Measurements from ENCODE around the gene PTPRO. TPM values are rescaled to one million over a fixed set of nuclear protein-coding genes. Genes with fewer than 3 reads are reported as not detected.

The PTPRO gene
- total and polyA plus RNA-seq, 10 of the 15 experiments (the other 5 are each of a cell fraction or from before 2014, with no cell fraction given): 1.2 to 5.3 (median 3.5) TPM

GRCh38 chr12:15596174-15596573 lies 273.9 kb downstream of the PTPRO start (continued):
- TF ChIP-seq, protein P1, sequence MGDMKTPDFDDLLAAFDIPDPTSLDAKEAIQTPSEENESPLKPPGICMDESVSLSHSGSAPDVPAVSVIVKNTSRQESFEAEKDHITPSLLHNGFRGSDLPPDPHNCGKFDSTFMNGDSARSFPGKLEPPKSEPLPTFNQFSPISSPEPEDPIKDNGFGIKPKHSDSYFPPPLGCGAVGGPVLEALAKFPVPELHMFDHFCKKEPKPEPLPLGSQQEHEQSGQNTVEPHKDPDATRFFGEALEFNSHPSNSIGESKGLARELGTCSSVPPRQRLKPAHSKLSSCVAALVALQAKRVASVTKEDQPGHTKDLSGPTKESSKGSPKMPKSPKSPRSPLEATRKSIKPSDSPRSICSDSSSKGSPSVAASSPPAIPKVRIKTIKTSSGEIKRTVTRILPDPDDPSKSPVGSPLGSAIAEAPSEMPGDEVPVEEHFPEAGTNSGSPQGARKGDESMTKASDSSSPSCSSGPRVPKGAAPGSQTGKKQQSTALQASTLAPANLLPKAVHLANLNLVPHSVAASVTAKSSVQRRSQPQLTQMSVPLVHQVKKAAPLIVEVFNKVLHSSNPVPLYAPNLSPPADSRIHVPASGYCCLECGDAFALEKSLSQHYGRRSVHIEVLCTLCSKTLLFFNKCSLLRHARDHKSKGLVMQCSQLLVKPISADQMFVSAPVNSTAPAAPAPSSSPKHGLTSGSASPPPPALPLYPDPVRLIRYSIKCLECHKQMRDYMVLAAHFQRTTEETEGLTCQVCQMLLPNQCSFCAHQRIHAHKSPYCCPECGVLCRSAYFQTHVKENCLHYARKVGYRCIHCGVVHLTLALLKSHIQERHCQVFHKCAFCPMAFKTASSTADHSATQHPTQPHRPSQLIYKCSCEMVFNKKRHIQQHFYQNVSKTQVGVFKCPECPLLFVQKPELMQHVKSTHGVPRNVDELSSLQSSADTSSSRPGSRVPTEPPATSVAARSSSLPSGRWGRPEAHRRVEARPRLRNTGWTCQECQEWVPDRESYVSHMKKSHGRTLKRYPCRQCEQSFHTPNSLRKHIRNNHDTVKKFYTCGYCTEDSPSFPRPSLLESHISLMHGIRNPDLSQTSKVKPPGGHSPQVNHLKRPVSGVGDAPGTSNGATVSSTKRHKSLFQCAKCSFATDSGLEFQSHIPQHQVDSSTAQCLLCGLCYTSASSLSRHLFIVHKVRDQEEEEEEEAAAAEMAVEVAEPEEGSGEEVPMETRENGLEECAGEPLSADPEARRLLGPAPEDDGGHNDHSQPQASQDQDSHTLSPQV (IDR thresholded peaks at IDR 0.05): no peak
- no peak for TF ChIP-seq IRF4 (IDR thresholded peaks at IDR 0.05; ENCODE audit: low read depth, low read length)

GRCh38 chr12:15597125-15597830 lies 275.0 kb downstream of the PTPRO start:
- no peak for FAIRE-seq

More at GRCh38 chr12:15597125-15597830, 275.0 kb downstream of the PTPRO start:
- H2AFZ ChIP-seq (ENCODE audit: control insufficient read depth, low read depth, low read length): no peak overlapping the region
- H3K79me2 ChIP-seq (ENCODE audit: control insufficient read depth, insufficient read depth, low read length): no peaks in the 10 kb centered on the region
- ATAC-seq: no peak
- CTCF ChIA-PET: interaction anchor here (0.7 to 2.0 kb wide), 5 partner anchors 11 to 261 kb away, joined by 3 to 10 read pairs (median 4); no protein-coding TSS in a partner anchor
- H3K36me3 ChIP-seq (ENCODE audit: control insufficient read depth in 2 of 2, insufficient read depth in 2 of 2, low read length in 1 of 2): no peaks in the 10 kb centered on the region
- intact Hi-C loops (cut with micrococcal nuclease; ENCODE audit: unreplicated experiment) (no loop called here), in situ Hi-C loops (cut with MboI) (loop anchor here (5.0 kb wide), 1 partner anchor 255 kb away; no protein-coding TSS in a partner anchor)
- no peak overlapping the region for H3K9ac ChIP-seq (ENCODE audit: control insufficient read depth, insufficient read depth, low read length)
- no peak for DNase-seq (ENCODE audit: low read depth, low spot score)
- TF ChIP-seq HDGF (IDR thresholded peaks at IDR 0.05): no peak
- no peak for TF ChIP-seq BCL11A (IDR thresholded peaks at IDR 0.05; ENCODE audit: low read depth, low read length)
- TF ChIP-seq IRF4 (IDR thresholded peaks at IDR 0.05; ENCODE audit: low read depth, low read length): no peak
- TF ChIP-seq WRNIP1 (IDR thresholded peaks at IDR 0.05; ENCODE audit: borderline replicate concordance, low read depth, low read length): no peak
- TF ChIP-seq MAX (IDR thresholded peaks at IDR 0.05; ENCODE audit: low read depth, low read length): no peak
- TF ChIP-seq IKZF1 (conservative IDR thresholded peaks at IDR 0.05): no peak
- TF ChIP-seq EZH2 (IDR thresholded peaks at IDR 0.05; ENCODE audit: borderline replicate concordance, control insufficient read depth, low read depth, low read length): no peak
- TF ChIP-seq POLR2AphosphoS5 (IDR thresholded peaks at IDR 0.05; ENCODE audit: low read length): no peak
- no peak for TF ChIP-seq TBL1XR1 (IDR thresholded peaks at IDR 0.05; ENCODE audit: low read depth, low read length)
- TF ChIP-seq CBFB (IDR thresholded peaks at IDR 0.05; ENCODE audit: low read depth): no peak
- no peak for TF ChIP-seq POLR2A (IDR thresholded peaks at IDR 0.05; ENCODE audit: low read depth, low read length)
- TF ChIP-seq ZNF384 (IDR thresholded peaks at IDR 0.05; ENCODE audit: borderline replicate concordance, low read depth, low read length): no peak
- TF ChIP-seq YBX1 (IDR thresholded peaks at IDR 0.05): no peak
- no peak for TF ChIP-seq GATAD2B (conservative IDR thresholded peaks at IDR 0.05; ENCODE audit: low read depth)
- TF ChIP-seq ETV6 (conservative IDR thresholded peaks at IDR 0.05 in 1 of 2, IDR thresholded peaks at IDR 0.05 in 1 of 2; ENCODE audit: borderline replicate concordance in 1 of 2, low read depth in 1 of 2): no peak
- no peak for TF ChIP-seq LARP7 (IDR thresholded peaks at IDR 0.05)
- TF ChIP-seq BACH1 (IDR thresholded peaks at IDR 0.05; ENCODE audit: borderline replicate concordance): no peak
- TF ChIP-seq GABPA (IDR thresholded peaks at IDR 0.05; ENCODE audit: low read depth): no peak
- TF ChIP-seq CHD4 (IDR thresholded peaks at IDR 0.05): no peak
- POLR2A ChIA-PET: interaction anchor here (1.0 kb wide), 1 partner anchor 38 kb away, joined by 3 read pairs; no protein-coding TSS in a partner anchor
- H3K4me1 ChIP-seq (ENCODE audit: control insufficient read depth, insufficient read depth, low read length): no peaks in the 10 kb centered on the region
- no peaks in the 10 kb centered on the region; a peak in 1 of 4 replicates for H3K27me3 ChIP-seq (replicated peaks in 1 of 2; ENCODE audit: control insufficient read depth in 2 of 2, insufficient read depth in 2 of 2, low read length in 1 of 2)
- H3K27ac ChIP-seq (ENCODE audit: control insufficient read depth, insufficient read depth): no peak overlapping the region
- BruUV-seq (replicated peaks): no TSS peak
- H3K9me3 ChIP-seq (replicated peaks; ENCODE audit: control insufficient read depth, insufficient read depth, low read length): no peaks in the 10 kb centered on the region
- no peak overlapping the region for H3K4me2 ChIP-seq (ENCODE audit: control insufficient read depth, insufficient read depth)
- RAD21 ChIA-PET (ENCODE audit: unreplicated experiment): interaction anchor here (1.0 to 1.2 kb wide), 2 partner anchors 251 to 258 kb away, joined by 3 read pairs; no protein-coding TSS in a partner anchor
- SMC1A ChIA-PET (ENCODE audit: uncharacterized antibody, unreplicated experiment): interaction anchor here (0.6 to 2.2 kb wide), 13 partner anchors 11 to 261 kb away, joined by 3 to 15 read pairs (median 4); no protein-coding TSS in a partner anchor
- no peak overlapping the region for H3K4me3 ChIP-seq
- H4K20me1 ChIP-seq (ENCODE audit: control insufficient read depth, insufficient read depth): no peaks in the 10 kb centered on the region
- WGBS (ENCODE audit: insufficient coverage, insufficient replicate concordance, low lambda C conversion rate, missing lambda C conversion rate): 57% methylated on average over 5 of the region's 5 CpGs

Data from GM12878 (cell line).